K562 (cell line): ENCODE data around the gene NECTIN1. TPM values are rescaled to one million over a fixed set of nuclear protein-coding genes. Genes with fewer than 3 reads are reported as not detected.

ENCODE experiments used
- ATAC-seq: fragments of 200-7000 bp; cut with Tn5 transposase; 3 replicates; pipeline ENCODE4 v1.9.1; 2020; ENCODE audit warnings: moderate library complexity
- BruUV-seq: library from RNA; stranded (reverse); fragments of 400-500 nt; replicated peaks from 2 replicates; lab custom pipeline; 2021; lab: Mats Ljungman, UMichigan
- CTCF ChIA-PET: fragments of 300-600 bp; formaldehyde crosslinking; extraction: SDS; loops from one replicate; lab custom pipeline; 2021; ENCODE audit warnings: low intra/inter-chr PET ratio; lab: Yijun Ruan, JAX
- POLR2A ChIA-PET: fragments of 300-600, 350-650 bp; sonication (Branson Sonifier 250); formaldehyde crosslinking; extraction: SDS; loops from one replicate; lab custom pipeline; 2021; ENCODE audit warnings: antibody characterized with exemption, inconsistent platforms; lab: Yijun Ruan, JAX
- DNase-seq, 4 experiments: peaks; one replicate each; pipeline versions ENCODE4 v3.0.0 to v3.0.0-alpha.2; 2011 to 2018; ENCODE audit warnings: low spot score in 3 of 4, mixed read lengths in 3 of 4; ENCODE audit errors: extremely low read depth in 1 of 4
- FAIRE-seq: peaks from 2 replicates; lab custom pipeline; 2011; peaks lifted over from hg19 to GRCh38; lab: Jason Lieb, UNC
- H2AFZ ChIP-seq: 2 replicates; pipeline ENCODE4 v1.6.0; 2011; ENCODE audit warnings: low read depth, low read length, control low read depth, inconsistent platforms
- H3K27ac ChIP-seq: fragments of 200-600 bp; 3 replicates; pipeline ENCODE4 v1.8.0; 2011; ENCODE audit warnings: low read depth, mild to moderate bottlenecking, control low read depth, inconsistent platforms, low read length, moderate library complexity, mixed read lengths; ENCODE audit errors: extremely low read depth
- H3K27me3 ChIP-seq, 2 experiments: fragments of 300-600 bp in 1 of 2; 2 replicates in 1 of 2; 3 replicates in 1 of 2; pipeline versions ENCODE4 v1.6.0 to v1.8.0; 2011; ENCODE audit warnings: inconsistent platforms in 2 of 2, low read length in 2 of 2, mild to moderate bottlenecking in 1 of 2, mixed read lengths in 1 of 2, moderate library complexity in 1 of 2; ENCODE audit not compliant: control insufficient read depth in 2 of 2, insufficient read depth in 2 of 2
- H3K36me3 ChIP-seq: fragments of 300-600 bp; 3 replicates; pipeline ENCODE4 v1.8.0; 2011; ENCODE audit warnings: mild to moderate bottlenecking, low read length, inconsistent platforms; ENCODE audit not compliant: control insufficient read depth, insufficient read depth
- H3K4me1 ChIP-seq, 2 experiments: fragments of 200-600 bp in 1 of 2; replicated peaks in 1 of 2; 2 replicates in 1 of 2; 3 replicates in 1 of 2; pipeline versions ENCODE4 v1.5.1 to v1.8.0; 2011; ENCODE audit warnings: inconsistent platforms in 2 of 2, low read length in 2 of 2, mild to moderate bottlenecking in 1 of 2, mixed read lengths in 1 of 2, moderate library complexity in 1 of 2; ENCODE audit not compliant: control insufficient read depth in 2 of 2, insufficient read depth in 2 of 2
- H3K4me2 ChIP-seq: 2 replicates; pipeline ENCODE4 v1.6.1; 2011; ENCODE audit warnings: low read length, control low read depth, inconsistent platforms, mixed read lengths; ENCODE audit not compliant: insufficient read depth
- H3K4me3 ChIP-seq: fragments of 200-600 bp; sonication (generic), shearing (Covaris generic); 2 replicates; pipeline ENCODE4 v1.5.1; 2016; ENCODE audit warnings: control low read depth, inconsistent platforms
- H3K79me2 ChIP-seq: fragments of 200-600 bp; 3 replicates; pipeline ENCODE4 v1.8.0; 2011; ENCODE audit warnings: low read length, inconsistent platforms; ENCODE audit not compliant: control insufficient read depth, insufficient read depth
- H3K9ac ChIP-seq, 2 experiments: 2 replicates each; pipeline versions ENCODE4 v1.6.0 to v1.6.1; 2011; ENCODE audit warnings: low read depth in 2 of 2, low read length in 2 of 2, control low read depth in 1 of 2, inconsistent platforms in 1 of 2, mild to moderate bottlenecking in 1 of 2, mixed read lengths in 1 of 2; ENCODE audit not compliant: insufficient read depth in 1 of 2
- H3K9me1 ChIP-seq: one replicate; pipeline ENCODE4 v1.6.0; 2011; ENCODE audit warnings: inconsistent platforms, mild to moderate bottlenecking, low read length, moderate library complexity; ENCODE audit not compliant: control insufficient read depth, insufficient read depth
- H3K9me3 ChIP-seq: replicated peaks from 2 replicates; pipeline ENCODE4 v1.5.1; 2011; ENCODE audit warnings: low read depth, low read length, inconsistent platforms; ENCODE audit not compliant: control insufficient read depth, insufficient read depth
- H4K20me1 ChIP-seq: replicated peaks from 2 replicates; pipeline ENCODE4 v1.6.1; 2011; ENCODE audit warnings: low read length, inconsistent platforms, mixed read lengths; ENCODE audit not compliant: control insufficient read depth, insufficient read depth
- CBFB ChIP-seq: sonication (generic); formaldehyde crosslinking; IDR thresholded peaks from 2 replicates; pipeline ENCODE4 v1.4.0; 2020; ENCODE audit warnings: mild to moderate bottlenecking, missing genetic modification reagents
- ETV6 ChIP-seq, 3 experiments: fragments of 150-350 bp in 1 of 3; sonication (generic) in 1 of 3; formaldehyde crosslinking in 1 of 3; IDR thresholded peaks; 2 replicates each; pipeline versions ENCODE4 v1.6.1 to v1.8.0; 2014 to 2022; ENCODE audit warnings: borderline replicate concordance in 2 of 3, low read depth in 2 of 3, antibody characterized with exemption in 1 of 3, low read length in 1 of 3, mild to moderate bottlenecking in 1 of 3, missing genetic modification reagents in 1 of 3
- FOSL1 ChIP-seq: fragments of 200-800 bp; sonication (Bioruptor generic); conservative IDR thresholded peaks from 2 replicates; pipeline ENCODE4 v1.6.1; 2016; ENCODE audit warnings: missing genetic modification characterization, missing compliant biosample characterization
- FOXK1 ChIP-seq: sonication (generic); formaldehyde crosslinking; IDR thresholded peaks from 2 replicates; pipeline ENCODE4 v1.8.0; 2022; ENCODE audit warnings: missing genetic modification reagents, mild to moderate bottlenecking, borderline replicate concordance
- FOXK2 ChIP-seq, 2 experiments: fragments of 450-650 bp; IDR thresholded peaks in 1 of 2; conservative IDR thresholded peaks in 1 of 2; 2 replicates each; pipeline ENCODE4 v1.6.1; 2016; ENCODE audit warnings: low read depth in 2 of 2, mild to moderate bottlenecking in 1 of 2
- GABPA ChIP-seq: fragments of 200-800 bp; sonication (Bioruptor generic); conservative IDR thresholded peaks from 2 replicates; pipeline ENCODE4 v1.6.1; 2016; ENCODE audit warnings: low read depth, missing genetic modification characterization, missing compliant biosample characterization
- MTA3 ChIP-seq: fragments of 450-650 bp; formaldehyde crosslinking; IDR thresholded peaks from 2 replicates; pipeline ENCODE4 v1.6.1; 2017; ENCODE audit warnings: mild to moderate bottlenecking, borderline replicate concordance
- NR1H2 ChIP-seq: sonication (generic); formaldehyde crosslinking; IDR thresholded peaks from 2 replicates; pipeline ENCODE4 v1.4.0; 2020; ENCODE audit warnings: mild to moderate bottlenecking, missing genetic modification reagents
- TARDBP ChIP-seq: fragments of 450-650 bp; IDR thresholded peaks from 2 replicates; pipeline ENCODE4 v1.6.1; 2016
- ZNF121 ChIP-seq: sonication (generic); formaldehyde crosslinking; conservative IDR thresholded peaks from 2 replicates; pipeline ENCODE4 v1.8.0; 2022; ENCODE audit warnings: missing genetic modification reagents
- ZNF224 ChIP-seq: sonication (generic); formaldehyde crosslinking; IDR thresholded peaks from 2 replicates; pipeline ENCODE4 v1.8.0; 2022; ENCODE audit warnings: mild to moderate bottlenecking, missing genetic modification reagents
- ZNF717 ChIP-seq: fragments of 250-450 bp; sonication (Bioruptor Pico); IDR thresholded peaks from 2 replicates; pipeline ENCODE4 v1.5.0; 2021
- WGBS: fragments of 100-300 bp; shearing (Covaris generic); methylation state at CpG from one replicate; pipeline ENCODE4 v1.1.6; 2016; ENCODE audit warnings: low coverage, mixed read lengths; ENCODE audit not compliant: insufficient coverage; ENCODE audit errors: missing lambda C conversion rate; 5-methylcytosine and 5-hydroxymethylcytosine counted together
- in situ Hi-C: fragments of 300-500 bp; cut with MboI; formaldehyde crosslinking; loops from 4 replicates; pipeline ENCODE4 v1.15.0; 2018; ENCODE audit warnings: inconsistent platforms, mixed read lengths
- intact Hi-C: fragments of 100-400 bp; cut with micrococcal nuclease; formaldehyde crosslinking; loops from 2 replicates; pipeline ENCODE4 v1.14.2; 2022
- polyA plus RNA-seq, 8 experiments: library from polyadenylated mRNA; depleted of rRNA in 4 of 8; stranded (reverse) in 5 of 8; unstranded in 3 of 8; fragments of >200 nt; fragmentation: Nextera tagmentation in 2 of 8; fragmentation: Illumina TruSeq in 1 of 8; extraction: Ambion mirVana in 2 of 8; extraction: Trizol in 1 of 8; gene quantifications; 2 replicates each; pipeline versions ENCODE4 v1.2.1 to v1.2.3, GENCODE V29; 2011 to 2014; ENCODE audit warnings: inconsistent platforms in 1 of 8, missing spikeins in 1 of 8
- total RNA-seq, 7 experiments: library from RNA; depleted of rRNA in 6 of 7; stranded (reverse); fragments of >200 nt in 6 of 7; fragmentation: Illumina TruSeq in 2 of 7; extraction: Trizol in 2 of 7; gene quantifications; 2 replicates each; pipeline versions ENCODE4 v1.2.1 to v1.2.3, GENCODE V29; 2011 to 2021; ENCODE audit warnings: low replicate concordance in 1 of 7

NECTIN1 gene
- total and polyA plus RNA-seq, 9 of the 15 experiments (the other 6 are each of a cell fraction or from before 2014, with no cell fraction given), result 0.09 to 0.53 (median 0.23) TPM; not detected in 2

DNA sequence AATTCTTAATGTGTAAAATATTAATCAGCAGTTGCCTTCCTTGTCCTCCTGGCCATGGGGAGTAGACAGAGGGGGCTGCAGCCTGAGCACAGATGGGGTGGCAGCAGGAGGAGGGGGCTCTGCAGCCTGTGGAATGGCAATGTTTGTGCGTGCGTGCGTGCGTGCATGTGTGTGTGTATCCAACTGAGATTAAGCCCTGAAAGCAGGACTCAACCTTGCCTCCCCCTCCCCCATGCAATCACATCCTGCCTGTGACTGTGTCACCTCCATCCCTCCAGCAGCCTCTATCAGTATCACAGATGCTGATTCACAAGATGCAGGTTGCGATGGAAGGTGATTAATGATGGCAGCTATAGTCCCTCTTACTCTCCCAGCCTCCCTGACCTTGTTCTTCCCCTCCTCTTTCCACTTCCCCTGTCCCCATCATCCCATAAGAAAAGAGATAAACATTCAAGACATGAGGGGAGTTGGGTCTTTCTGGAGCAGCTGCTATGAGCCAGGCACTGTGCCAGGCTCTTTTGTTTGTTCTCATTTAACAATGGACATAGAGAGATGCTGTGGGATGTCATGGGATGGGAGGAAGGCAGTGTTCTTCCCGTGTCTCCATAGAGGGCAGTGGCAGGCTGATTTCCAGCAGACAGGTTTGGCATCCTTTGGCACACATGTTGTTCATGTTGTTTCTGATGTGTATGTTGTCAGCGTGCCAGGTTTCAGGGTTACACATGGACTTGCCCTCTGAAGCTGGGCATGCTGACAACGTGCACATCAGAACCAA, 43.8 kb upstream of the NECTIN1 start:
- Histone ChIP-seq H3K9me1 (no peaks in the 10 kb centered on the region), H3K9me3 (no peaks in the 10 kb centered on the region), H3K4me3 (no peak overlapping the region), H3K27me3 (peaks cover 0 to 12% of the 10 kb centered on the region in 2 experiments; a peak in 3 of 5 replicates), H3K9ac (no peak overlapping the region), H3K27ac (no peak overlapping the region), H3K36me3 (no peaks in the 10 kb centered on the region), H4K20me1 (peaks cover 7% of the 10 kb centered on the region; the same call in 1 of the 2 replicates), H3K4me2 (no peak overlapping the region), H3K79me2 (no peaks in the 10 kb centered on the region), H3K4me1 (no peaks in the 10 kb centered on the region), H2AFZ (no peak overlapping the region)
- in situ Hi-C loops (no loop called here), intact Hi-C loops (no loop called here)
- under 1% methylated on average over 8 of the region's 8 CpGs for WGBS
- ChIA-PET POLR2A (interaction anchor here (0.6 to 1.0 kb wide), 3 partner anchors 9 to 53 kb away, joined by 4 to 5 read pairs (median 4); no protein-coding TSS in a partner anchor), CTCF (no interaction called here)
- FAIRE-seq (no peak), DNase-seq (no peak), ATAC-seq (no peak)
- TF ChIP-seq TARDBP, result no peak
- TF ChIP-seq FOXK2 (conservative IDR thresholded peaks at IDR 0.05 in 1 of 2, IDR thresholded peaks at IDR 0.05 in 1 of 2; ENCODE audit: low read depth in 2 of 2), result no peak
- TF ChIP-seq MTA3, result no peak
- TF ChIP-seq NR1H2, result no peak
- TF ChIP-seq FOSL1 (tag), result no peak
- no peak for TF ChIP-seq ETV6 (IDR thresholded peaks at IDR 0.05; ENCODE audit: borderline replicate concordance in 1 of 2, low read depth in 2 of 2, low read length in 1 of 2)
- TF ChIP-seq ETV6 (CRISPR knock-in tag; IDR thresholded peaks at IDR 0.05; ENCODE audit: borderline replicate concordance), result no peak
- no peak for TF ChIP-seq ZNF717 (CRISPR knock-in tag)
- TF ChIP-seq FOXK1 (CRISPR knock-in tag), result no peak
- no peak for TF ChIP-seq GABPA (tag)
- no peak for TF ChIP-seq CBFB (CRISPR knock-in tag)
- TF ChIP-seq ZNF121 (CRISPR knock-in tag), result no peak
- no peak for TF ChIP-seq ZNF224 (CRISPR knock-in tag)
- no TSS peak for BruUV-seq
